ENCODE measurements around the gene AFF2.

The AFF2 gene

GRCh38 chrX:148500423-148501385 lies at the start of gene AFF2:
Gene AFF2, plus strand, starts transcription at chrX:148500617. Its CDS starts 481 bp downstream, at chrX:148501098.
- DNase-seq: peak in 26 of 58 donors; percentile 0 to 49 (median 5)

GRCh38 chrX:148457279-148457678 lies 43.1 kb upstream of the AFF2 start:
- DNase-seq: no peak

DNA sequence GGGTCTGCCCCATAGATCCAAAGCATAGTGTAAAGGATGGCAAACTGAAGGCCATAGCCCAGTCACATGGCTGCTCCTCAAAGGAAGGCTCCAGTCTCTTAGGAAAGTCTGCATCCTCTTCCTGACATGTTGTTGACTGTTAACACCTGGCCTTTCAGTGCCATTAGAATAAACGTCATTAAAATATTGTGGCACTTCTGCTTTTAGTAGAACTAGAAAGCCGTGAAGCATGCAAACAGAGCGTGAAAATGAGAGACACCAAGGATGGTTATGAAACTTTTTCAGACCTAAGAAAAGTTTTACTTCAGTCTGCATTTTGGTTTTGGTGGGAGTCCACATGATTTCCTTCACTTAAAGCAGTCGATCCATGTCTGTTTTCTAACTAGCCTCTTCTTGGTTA lies 41.1 kb upstream of the AFF2 start:
- DNase-seq: no peak

DNA sequence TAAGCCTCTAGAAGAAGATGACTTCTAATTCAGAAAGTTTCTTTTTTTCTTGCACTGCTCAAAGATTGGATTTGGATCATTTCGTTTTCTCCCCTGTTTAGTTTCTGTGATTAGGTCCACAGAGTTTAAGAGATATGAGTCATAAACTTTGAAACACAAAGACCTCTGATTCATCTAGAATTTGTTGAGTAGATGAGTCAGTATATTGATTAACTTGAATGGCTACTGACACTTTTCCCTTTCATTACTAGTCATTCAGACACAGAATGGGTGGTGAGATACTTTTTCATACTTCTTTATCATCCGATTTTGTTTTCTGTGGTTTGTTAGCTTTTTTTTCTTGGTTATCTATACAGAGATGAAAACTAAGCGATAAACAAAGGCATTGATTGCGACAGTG lies 34.1 kb upstream of the AFF2 start:
- DNase-seq: no peak

DNA sequence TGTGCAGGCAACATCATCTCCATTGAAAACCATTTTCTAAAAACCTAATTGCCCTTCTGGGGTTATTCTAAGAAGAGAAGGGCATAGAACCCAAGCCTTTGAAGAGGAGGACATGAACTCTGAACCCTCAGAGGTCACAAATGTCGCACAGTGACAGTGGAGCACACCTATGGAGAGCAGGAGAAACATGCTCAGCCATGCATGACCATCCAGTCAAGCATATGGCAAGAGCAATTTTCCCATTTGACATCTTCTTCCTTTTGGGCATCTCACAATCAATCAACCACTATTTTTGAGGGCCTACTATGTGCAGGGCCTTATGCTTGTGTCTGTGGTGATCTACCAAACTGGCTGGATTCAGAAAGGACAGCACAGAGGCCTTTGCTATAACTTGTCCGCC lies 30.1 kb upstream of the AFF2 start:
- DNase-seq: no peak

- DNase-seq: no peak
Observed at GRCh38 chrX:148474030-148474429, 26.4 kb upstream of the AFF2 start.

DNA sequence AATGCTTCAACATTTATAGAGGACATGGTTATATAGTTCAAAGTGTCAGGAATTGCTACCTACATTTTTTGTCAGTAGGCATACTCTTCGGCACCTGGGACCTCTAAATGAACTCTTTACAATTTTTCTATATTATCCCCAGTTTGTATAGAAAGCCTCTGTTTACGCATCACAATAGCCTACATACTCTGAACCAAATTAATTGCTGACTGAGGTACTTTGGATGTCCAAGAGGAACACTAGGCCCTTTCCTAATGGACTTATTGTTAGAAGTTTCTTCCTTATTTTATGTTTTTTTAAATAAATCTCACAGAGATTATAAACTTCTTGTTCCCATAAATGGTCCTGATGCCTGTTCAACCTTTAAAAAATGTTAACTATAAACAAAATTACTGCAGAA lies 8.4 kb upstream of the AFF2 start:
- DNase-seq: no peak

DNA sequence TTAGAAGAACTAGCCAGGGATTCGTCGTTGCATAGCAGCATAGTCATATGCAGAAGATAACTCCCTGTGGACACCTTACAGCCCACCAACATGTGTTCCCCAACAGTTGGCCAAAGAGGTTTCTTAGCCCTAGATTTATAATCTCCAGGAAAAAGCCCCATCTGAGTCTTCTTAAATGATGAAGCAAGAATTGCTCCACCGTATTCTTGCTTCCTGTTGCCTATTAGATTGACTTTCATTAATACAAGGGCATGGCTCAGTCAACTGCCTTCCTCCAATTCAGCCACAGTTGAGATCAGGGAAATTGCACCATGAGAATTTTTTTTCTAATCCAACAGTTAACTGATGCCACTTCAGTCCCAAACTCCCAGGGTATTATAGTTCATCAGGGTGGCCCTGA lies 5.2 kb upstream of the AFF2 start:
- DNase-seq: no peak

- DNase-seq: no peak
Observed at GRCh38 chrX:148498067-148498466, 2.4 kb upstream of the AFF2 start.

- DNase-seq: peak in 8 of 58 donors; percentile 0 to 5 (median 0)
Observed at GRCh38 chrX:148499638-148500422, 587 bp upstream of the AFF2 start.

DNA sequence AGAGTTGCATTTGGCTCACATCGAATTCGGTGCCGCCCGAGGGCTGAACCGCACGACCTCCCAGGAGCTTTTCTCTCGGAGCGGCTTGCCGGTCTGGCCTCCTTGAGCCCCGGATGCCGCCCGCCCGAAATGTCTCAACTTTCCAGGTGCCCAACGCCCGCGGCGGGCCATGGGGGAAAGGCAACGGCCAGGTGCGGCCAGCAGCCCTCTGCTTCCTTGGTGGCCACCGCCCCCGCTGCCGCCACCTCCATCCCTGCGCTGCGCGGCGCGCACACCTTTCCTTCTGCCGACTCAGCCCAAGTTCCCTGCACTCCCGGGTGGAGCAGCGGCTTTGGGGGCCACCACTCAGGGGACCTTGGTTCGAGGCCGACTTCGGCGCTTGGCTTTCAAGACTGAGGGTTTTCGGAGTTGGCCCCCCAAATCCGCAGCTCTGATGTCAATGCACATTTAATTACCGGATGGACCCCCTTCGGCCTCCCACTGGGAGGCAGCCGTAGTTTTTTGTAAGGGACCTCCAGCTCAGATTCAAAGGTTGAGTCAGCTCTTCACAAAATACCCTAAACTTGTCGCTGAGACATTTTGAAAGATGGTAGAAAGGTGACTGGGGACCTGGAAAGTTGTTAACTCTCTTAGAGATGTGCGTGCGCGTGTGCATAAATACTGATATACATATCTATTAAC lies 1.1 kb downstream of the AFF2 start:
- peak in 1 of 58 donors; percentile 0 for DNase-seq

DNA sequence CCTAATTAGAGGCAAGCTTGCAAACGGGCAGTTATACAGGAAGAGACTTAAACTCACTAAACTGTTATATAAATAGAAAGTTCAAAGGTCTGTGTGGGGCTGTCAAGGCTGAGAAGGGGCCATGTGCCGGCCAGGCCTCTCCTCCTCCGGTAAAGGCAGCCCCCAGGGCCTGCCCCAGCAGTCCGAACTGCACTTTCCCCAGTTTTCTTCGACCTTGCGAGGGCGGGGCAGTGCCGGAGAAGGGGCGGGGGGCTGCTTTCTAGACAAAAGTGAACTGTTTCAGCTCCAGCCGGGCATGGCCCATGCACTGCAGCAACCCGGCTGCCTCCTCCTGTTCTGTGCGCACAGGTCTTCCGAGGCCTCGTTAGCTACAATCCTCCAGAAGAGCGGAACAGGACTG lies 4.1 kb downstream of the AFF2 start:
- no peak for DNase-seq

DNA sequence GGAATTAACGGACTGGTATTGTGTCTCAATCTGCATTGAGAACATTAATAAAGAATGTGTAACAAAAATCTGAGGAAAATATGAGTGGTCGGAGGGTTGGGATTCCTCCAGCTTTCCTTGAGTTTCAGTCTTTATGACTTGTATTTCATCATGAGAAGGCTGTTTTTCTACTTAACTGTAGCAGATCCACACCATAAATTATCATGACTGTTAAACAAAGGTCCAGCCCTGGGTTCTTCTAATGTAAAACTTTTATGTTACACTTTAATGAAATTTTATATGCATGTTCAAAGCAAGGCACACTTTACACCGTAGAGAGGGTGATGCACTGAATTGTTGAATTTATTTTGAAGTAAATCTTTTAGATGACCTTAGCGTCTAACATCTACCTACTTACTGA lies 7.0 kb downstream of the AFF2 start:
- DNase-seq: no peak

GRCh38 chrX:148512453-148512852 lies 12.0 kb downstream of the AFF2 start:
- DNase-seq: no peak

GRCh38 chrX:148513661-148514060 lies 13.2 kb downstream of the AFF2 start:
- no peak for DNase-seq

DNA sequence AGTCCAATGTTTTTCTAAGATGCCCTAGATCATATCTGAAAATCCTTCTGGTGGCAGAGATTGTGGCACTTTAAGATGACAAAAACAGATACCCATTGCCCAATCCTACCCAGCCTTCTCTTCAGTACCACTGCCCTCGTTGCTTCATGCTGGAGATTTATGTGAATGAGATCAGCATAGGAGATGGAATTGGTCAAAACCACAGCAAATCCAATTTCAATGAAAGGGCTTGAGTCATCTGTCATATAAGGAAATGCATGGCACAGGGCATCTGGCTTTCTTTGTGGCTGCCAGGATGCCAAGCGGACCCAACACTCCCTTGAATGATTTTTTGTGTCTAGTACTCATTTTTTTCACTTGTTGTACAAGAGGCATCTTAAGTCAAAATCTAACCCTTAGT lies 16.8 kb downstream of the AFF2 start:
- DNase-seq: no peak

GRCh38 chrX:148522006-148522405 lies 21.6 kb downstream of the AFF2 start:
- DNase-seq: no peak

GRCh38 chrX:148523303-148524080 lies 23.1 kb downstream of the AFF2 start:
- DNase-seq: no peak

DNA sequence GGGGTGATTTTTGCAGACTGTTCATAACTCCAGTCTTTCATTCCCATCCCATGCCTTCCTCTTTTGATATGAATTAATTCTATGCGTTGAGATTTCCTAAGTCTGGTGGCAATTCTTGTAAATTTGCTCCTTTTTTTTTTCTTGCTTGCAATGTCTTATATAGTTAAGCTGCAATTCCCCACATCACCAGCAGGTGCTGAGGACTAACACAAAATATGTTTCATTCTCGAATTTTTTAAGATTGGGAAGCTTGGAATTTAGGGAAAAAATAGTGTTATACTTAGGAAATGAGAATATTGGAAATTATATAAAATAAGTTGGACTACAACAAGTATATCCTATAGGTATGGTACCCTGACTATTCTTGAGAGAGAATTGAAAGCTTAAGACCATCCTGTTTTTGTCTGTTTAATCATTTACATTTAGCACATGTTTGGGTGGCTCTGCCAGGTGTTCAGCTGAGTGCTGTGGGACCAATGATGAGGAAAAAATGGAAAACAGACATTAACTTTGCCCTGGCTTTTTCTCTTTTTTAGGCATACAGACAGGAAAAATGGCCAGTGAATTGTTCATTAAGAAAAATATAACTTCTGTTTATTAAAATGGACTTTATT lies 30.2 kb downstream of the AFF2 start:
- no peak for DNase-seq

GRCh38 chrX:148534291-148534690 lies 33.9 kb downstream of the AFF2 start:
- no peak for DNase-seq

- no peak for DNase-seq
Observed at GRCh38 chrX:148535639-148536038, 35.2 kb downstream of the AFF2 start.

All from anterior cingulate cortex (tissue), 58 donors.